Measurements from ENCODE around the gene NLGN1.

NLGN1 gene

GRCh38 chr3:173796405-173796804 is 398.9 kb downstream of the NLGN1 start:
- ATAC-seq (ENCODE audit: low read depth): no peak
- H3K9me3 ChIP-seq (ENCODE audit: severe bottlenecking): no peaks in the 10 kb centered on the region

GRCh38 chr3:173796890-173797289 is 399.3 kb downstream of the NLGN1 start:
- Histone ChIP-seq H3K4me3 (ENCODE audit: severe bottlenecking) (no peak overlapping the region), H3K27ac (ENCODE audit: poor library complexity, severe bottlenecking) (no peak overlapping the region), H3K9me3 (ENCODE audit: severe bottlenecking) (no peaks in the 10 kb centered on the region), H3K36me3 (ENCODE audit: low read depth) (no peaks in the 10 kb centered on the region), H3K27me3 (ENCODE audit: insufficient read depth, poor library complexity, severe bottlenecking) (no peaks in the 10 kb centered on the region), H3K4me1 (ENCODE audit: insufficient read depth, poor library complexity, severe bottlenecking) (no peaks in the 10 kb centered on the region)
- DNase-seq (ENCODE audit: low spot score): no peak
- TF ChIP-seq CTCF (IDR thresholded peaks at IDR 0.05; ENCODE audit: poor library complexity, severe bottlenecking): no peak
- no peak for ATAC-seq (ENCODE audit: low read depth)

More at GRCh38 chr3:173796405-173796804, 398.9 kb downstream of the NLGN1 start:
- no peaks in the 10 kb centered on the region for H3K36me3 ChIP-seq (ENCODE audit: low read depth)
- H3K27me3 ChIP-seq (ENCODE audit: insufficient read depth, poor library complexity, severe bottlenecking): no peaks in the 10 kb centered on the region
- H3K4me1 ChIP-seq (ENCODE audit: insufficient read depth, poor library complexity, severe bottlenecking): no peaks in the 10 kb centered on the region
- TF ChIP-seq CTCF (IDR thresholded peaks at IDR 0.05; ENCODE audit: poor library complexity, severe bottlenecking): no peak
- no peak overlapping the region for H3K27ac ChIP-seq (ENCODE audit: poor library complexity, severe bottlenecking)
- no peak for DNase-seq (ENCODE audit: low spot score)
- H3K4me3 ChIP-seq (ENCODE audit: severe bottlenecking): no peak overlapping the region

- Histone ChIP-seq H3K9me3 (ENCODE audit: severe bottlenecking) (no peaks in the 10 kb centered on the region), H3K4me3 (ENCODE audit: severe bottlenecking) (no peak overlapping the region), H3K36me3 (ENCODE audit: low read depth) (no peaks in the 10 kb centered on the region), H3K4me1 (ENCODE audit: insufficient read depth, poor library complexity, severe bottlenecking) (no peaks in the 10 kb centered on the region), H3K27me3 (ENCODE audit: insufficient read depth, poor library complexity, severe bottlenecking) (no peaks in the 10 kb centered on the region), H3K27ac (ENCODE audit: poor library complexity, severe bottlenecking) (no peak overlapping the region)
- ATAC-seq (ENCODE audit: low read depth) (no peak), DNase-seq (ENCODE audit: low spot score) (no peak)
- no peak for TF ChIP-seq CTCF (IDR thresholded peaks at IDR 0.05; ENCODE audit: poor library complexity, severe bottlenecking)
Observed at GRCh38 chr3:173799060-173799816, 401.7 kb downstream of the NLGN1 start.

- H3K4me3 ChIP-seq (ENCODE audit: severe bottlenecking): no peak overlapping the region
- DNase-seq (ENCODE audit: low spot score) (no peak), ATAC-seq (ENCODE audit: low read depth) (no peak)
- no peaks in the 10 kb centered on the region for H3K9me3 ChIP-seq (ENCODE audit: severe bottlenecking)
- H3K4me1 ChIP-seq (ENCODE audit: insufficient read depth, poor library complexity, severe bottlenecking): no peaks in the 10 kb centered on the region
- H3K27me3 ChIP-seq (ENCODE audit: insufficient read depth, poor library complexity, severe bottlenecking): no peaks in the 10 kb centered on the region
- no peak overlapping the region for H3K27ac ChIP-seq (ENCODE audit: poor library complexity, severe bottlenecking)
- H3K36me3 ChIP-seq (ENCODE audit: low read depth): no peaks in the 10 kb centered on the region
- no peak for TF ChIP-seq CTCF (IDR thresholded peaks at IDR 0.05; ENCODE audit: poor library complexity, severe bottlenecking)
Observed at GRCh38 chr3:173800154-173800553, 402.6 kb downstream of the NLGN1 start.

GRCh38 chr3:173814809-173815208 is 417.3 kb downstream of the NLGN1 start:
- no peak overlapping the region for H3K4me3 ChIP-seq (ENCODE audit: severe bottlenecking)
- H3K9me3 ChIP-seq (ENCODE audit: severe bottlenecking): no peaks in the 10 kb centered on the region
- TF ChIP-seq CTCF (IDR thresholded peaks at IDR 0.05; ENCODE audit: poor library complexity, severe bottlenecking): no peak
- H3K27me3 ChIP-seq (ENCODE audit: insufficient read depth, poor library complexity, severe bottlenecking): no peaks in the 10 kb centered on the region
- ATAC-seq (ENCODE audit: low read depth) (no peak), DNase-seq (ENCODE audit: low spot score) (no peak)
- no peaks in the 10 kb centered on the region for H3K36me3 ChIP-seq (ENCODE audit: low read depth)
- H3K27ac ChIP-seq (ENCODE audit: poor library complexity, severe bottlenecking): no peak overlapping the region
- H3K4me1 ChIP-seq (ENCODE audit: insufficient read depth, poor library complexity, severe bottlenecking): no peaks in the 10 kb centered on the region

Data from RWPE2 (cell line).